T47D (cell line): ENCODE measurements around the gene FAM83G.

Experiments
- DNase-seq, 2 experiments: peaks; one replicate each; pipeline versions ENCODE4 v3.0.0 to v3.0.0-alpha.2; 2011 to 2012; ENCODE audit warnings: low read depth in 1 of 2, low spot score in 1 of 2
- JUND ChIP-seq: IDR thresholded peaks from 2 replicates; pipeline ENCODE4 v1.6.1; 2012; ENCODE audit warnings: low read depth
- in situ Hi-C: cut with HindIII; loops from 2 replicates; pipeline ENCODE4 v1.10.0; 2016; ENCODE audit warnings: low sequenced_read_pairs, low pct_unique_long_range_greater_than_20kb

Gene FAM83G

GRCh38 chr17:19016881-19017280 is 12.3 kb upstream of the FAM83G start:
- in situ Hi-C loops = no loop called here
- TF ChIP-seq JUND = no peak

GRCh38 chr17:19016297-19016696 is 11.7 kb upstream of the FAM83G start:
- no peak for TF ChIP-seq JUND
- in situ Hi-C loops = no loop called here
- DNase-seq = no peak

More at GRCh38 chr17:19016881-19017280, 12.3 kb upstream of the FAM83G start:
- DNase-seq = no peak

GRCh38 chr17:19015428-19015827 is 10.9 kb upstream of the FAM83G start:
- no peak for TF ChIP-seq JUND
- in situ Hi-C loops = no loop called here
- no peak for DNase-seq

GRCh38 chr17:19014628-19015215 is 10.2 kb upstream of the FAM83G start:
- TF ChIP-seq JUND = no peak
- no peak for DNase-seq
- in situ Hi-C loops = no loop called here

- DNase-seq = no peak
- no peak for TF ChIP-seq JUND
- in situ Hi-C loops = no loop called here
Measured at GRCh38 chr17:19013806-19014627, 9.5 kb upstream of the FAM83G start.

GRCh38 chr17:19013226-19013625 is 8.7 kb upstream of the FAM83G start:
- DNase-seq = no peak
- TF ChIP-seq JUND = no peak
- in situ Hi-C loops = no loop called here

- DNase-seq = no peak
- in situ Hi-C loops = no loop called here
- no peak for TF ChIP-seq JUND
Measured at GRCh38 chr17:19012171-19013080, 7.9 kb upstream of the FAM83G start.

GRCh38 chr17:19011581-19011980 is 7.0 kb upstream of the FAM83G start:
- no peak for DNase-seq
- no peak for TF ChIP-seq JUND
- in situ Hi-C loops = no loop called here

- DNase-seq = no peak
- TF ChIP-seq JUND = no peak
- in situ Hi-C loops = no loop called here
Measured at GRCh38 chr17:19010729-19011505, 6.4 kb upstream of the FAM83G start.

- in situ Hi-C loops = no loop called here
- no peak for TF ChIP-seq JUND
- DNase-seq = no peak
Measured at GRCh38 chr17:19009970-19010369, 5.4 kb upstream of the FAM83G start.

GRCh38 chr17:19006698-19007097 is 2.1 kb upstream of the FAM83G start:
- in situ Hi-C loops = no loop called here
- DNase-seq = no peak
- no peak for TF ChIP-seq JUND
